B cell (primary cell): Measurements from ENCODE around the gene NUB1. TPM values are rescaled to one million over a fixed set of nuclear protein-coding genes. Genes with fewer than 3 reads are reported as not detected.

Experiments used
- ATAC-seq: fragments of 200-7000 bp; cut with Tn5 transposase; one replicate; pipeline ENCODE4 v1.10.0; 2021; ENCODE audit warnings: low read depth, mild to moderate bottlenecking, moderate number of reproducible peaks, moderate library complexity
- CTCF ChIA-PET: fragments of 350-600 bp; sonication (Branson Sonifier 250); formaldehyde crosslinking; loops from one replicate; lab custom pipeline; 2021; ENCODE audit warnings: antibody characterized with exemption, inconsistent platforms; lab: Charles Lee
- POLR2A ChIA-PET: fragments of 350-600 bp; sonication (Branson Sonifier 250); formaldehyde crosslinking; loops from one replicate; lab custom pipeline; 2021; ENCODE audit warnings: antibody characterized with exemption; lab: Charles Lee
- DNase-seq: peaks from one replicate; pipeline ENCODE4 v3.0.0; 2013
- H2AFZ ChIP-seq: 2 replicates; pipeline ENCODE4 v1.6.1; 2012; ENCODE audit warnings: mild to moderate bottlenecking, low read depth, low read length; ENCODE audit not compliant: insufficient read depth, poor library complexity, severe bottlenecking
- H3K27ac ChIP-seq, 2 donors: 1 replicate in 1 of 2; 2 replicates in 1 of 2; pipeline ENCODE4 v1.5.1; 2012 to 2013; ENCODE audit warnings: low read length in 2 of 2, mild to moderate bottlenecking in 2 of 2, moderate library complexity in 1 of 2
- H3K27me3 ChIP-seq, 4 experiments: fragments of 200-600 bp in 1 of 4; sonication (generic) in 1 of 4; replicated peaks in 1 of 4; 1 replicate in 2 of 4; 2 replicates in 2 of 4; pipeline versions ENCODE4 v1.6.1 to v1.7.0; 2013 to 2016; ENCODE audit warnings: low read length in 3 of 4, mild to moderate bottlenecking in 2 of 4, mixed read lengths in 1 of 4, moderate library complexity in 1 of 4; ENCODE audit not compliant: insufficient read depth in 4 of 4, control insufficient read depth in 3 of 4; ENCODE audit errors: control extremely low read depth in 1 of 4
- H3K36me3 ChIP-seq, 2 experiments: replicated peaks in 1 of 2; 1 replicate in 1 of 2; 2 replicates in 1 of 2; pipeline versions ENCODE4 v1.6.1 to v1.7.1; 2013; ENCODE audit warnings: low read length in 1 of 2; ENCODE audit not compliant: insufficient read depth in 2 of 2, control insufficient read depth in 1 of 2; ENCODE audit errors: control extremely low read depth in 1 of 2, extremely low read depth in 1 of 2
- H3K4me1 ChIP-seq, 2 donors: fragments of 200-600 bp in 1 of 2; sonication (generic) in 1 of 2; 1 replicate in 1 of 2; 2 replicates in 1 of 2; pipeline versions ENCODE4 v1.5.1 to v1.6.1; 2013 to 2017; ENCODE audit warnings: low read length in 2 of 2; ENCODE audit not compliant: control insufficient read depth in 2 of 2, insufficient read depth in 2 of 2
- H3K4me2 ChIP-seq: replicated peaks from 2 replicates; pipeline ENCODE3; 2012; ENCODE audit warnings: mild to moderate bottlenecking, low read depth, low read length; ENCODE audit not compliant: poor library complexity, severe bottlenecking
- H3K4me3 ChIP-seq, 5 experiments: fragments of 200-600 bp in 1 of 5; sonication (generic) in 1 of 5; 1 replicate in 3 of 5; 2 replicates in 2 of 5; pipeline versions ENCODE4 v1.5.1 to v1.7.0; 2011 to 2016; ENCODE audit warnings: low read length in 4 of 5, mild to moderate bottlenecking in 4 of 5, low read depth in 2 of 5, control low read depth in 1 of 5, moderate library complexity in 1 of 5; ENCODE audit not compliant: insufficient read depth in 1 of 5; ENCODE audit errors: control extremely low read depth in 1 of 5, extremely low read depth in 1 of 5
- H3K79me2 ChIP-seq: fragments of 200-600 bp; sonication (generic); one replicate; pipeline ENCODE4 v1.6.0; 2016; ENCODE audit warnings: low read length; ENCODE audit not compliant: control insufficient read depth, insufficient read depth
- H3K9ac ChIP-seq: fragments of 200-600 bp; sonication (generic); 2 replicates; pipeline ENCODE4 v1.6.1; 2017; ENCODE audit warnings: mild to moderate bottlenecking, low read length, moderate library complexity
- H3K9me3 ChIP-seq, 3 donors: one replicate each; pipeline versions ENCODE4 v1.6.1 to v1.7.1; 2013; ENCODE audit warnings: low read length in 2 of 3; ENCODE audit not compliant: control insufficient read depth in 2 of 3, insufficient read depth in 1 of 3; ENCODE audit errors: control extremely low read depth in 1 of 3
- H4K20me1 ChIP-seq: 2 replicates; pipeline ENCODE4 v1.6.0; 2012; ENCODE audit warnings: mild to moderate bottlenecking, low read length; ENCODE audit not compliant: insufficient read depth, control insufficient read depth, poor library complexity, severe bottlenecking
- H3K27ac Mint-ChIP-seq: one replicate; pipeline ENCODE4 v1.8.0; 2021; ENCODE audit warnings: mixed read lengths
- H3K27me3 Mint-ChIP-seq: one replicate; pipeline ENCODE4 v1.8.0; 2021; ENCODE audit warnings: mixed read lengths
- H3K4me1 Mint-ChIP-seq: one replicate; pipeline ENCODE4 v1.8.0; 2021; ENCODE audit warnings: mixed read lengths
- H3K4me3 Mint-ChIP-seq: one replicate; pipeline ENCODE4 v1.8.0; 2021; ENCODE audit warnings: mixed read lengths
- H3K9me3 Mint-ChIP-seq: one replicate; pipeline ENCODE4 v1.8.0; 2022; ENCODE audit warnings: mixed read lengths; ENCODE audit not compliant: insufficient read depth
- CTCF ChIP-seq: fragments of 200-600 bp; IDR thresholded peaks from one replicate; pipeline ENCODE4 v1.8.0; 2022; ENCODE audit warnings: antibody characterized with exemption, mild to moderate bottlenecking
- EZH2 ChIP-seq: IDR thresholded peaks from 2 replicates; pipeline ENCODE4 v1.6.1; 2012; ENCODE audit warnings: borderline replicate concordance, low read depth, mild to moderate bottlenecking, moderate library complexity, low read length; ENCODE audit not compliant: insufficient read depth, poor library complexity, severe bottlenecking
- WGBS: methylation state at CpG from one replicate; pipeline ENCODE4 v1.1.5; 2013; ENCODE audit warnings: missing lambda C conversion rate; ENCODE audit not compliant: insufficient coverage; 5-methylcytosine and 5-hydroxymethylcytosine counted together
- intact Hi-C: fragments of 100-400 bp; cut with micrococcal nuclease; formaldehyde crosslinking; loops from one replicate; pipeline ENCODE4 v1.10.0; 2022
- polyA plus RNA-seq: library from polyadenylated mRNA; depleted of rRNA; stranded (reverse); fragments of >200 nt; gene quantifications from 2 replicates; pipeline ENCODE4 v1.2.3, GENCODE V29; 2012
- total RNA-seq, 2 donors: library from RNA; stranded (reverse); fragments of 120-200 nt in 1 of 2; gene quantifications; 1 replicate in 1 of 2; 2 replicates in 1 of 2; pipeline versions ENCODE4 v1.2.3 to v1.2.4, GENCODE V29; 2013 to 2022

NUB1 gene
- total and polyA plus RNA-seq, 2 donors (not counting 1 experiment from before 2014, with no cell fraction given): 55.0 to 104 TPM

- TF ChIP-seq EZH2 (no peak), CTCF (no peak)
- intact Hi-C loops: no loop called here
- Histone ChIP-seq H3K4me2 (no peak overlapping the region), H3K9ac (no peak overlapping the region), H3K79me2 (no peaks in the 10 kb centered on the region), H3K9me3 (peaks cover 1 to 14% (median 4%) of the 10 kb centered on the region in 3 donors), H2AFZ (no peak overlapping the region), H3K4me3 (no peak overlapping the region), H4K20me1 (no peaks in the 10 kb centered on the region), H3K36me3 (no peaks in the 10 kb centered on the region), H3K4me1 (no peaks in the 10 kb centered on the region), H3K27ac (no peak overlapping the region), H3K27me3 (peaks cover 0 to 5% (median 4%) of the 10 kb centered on the region in 4 experiments)
- Mint-ChIP-seq H3K9me3 (peaks cover 3% of the 10 kb centered on the region), H3K4me3 (no peak overlapping the region), H3K27me3 (peaks cover 32% of the 10 kb centered on the region), H3K4me1 (no peaks in the 10 kb centered on the region), H3K27ac (no peak overlapping the region)
- WGBS: 65% methylated on average over 2 of the region's 3 CpGs
- DNase-seq (no peak), ATAC-seq (no peak)
- CTCF ChIA-PET: no interaction called here
- POLR2A ChIA-PET: no interaction called here
Measured at GRCh38 chr7:151292850-151293249, 48.8 kb upstream of the NUB1 start.

GRCh38 chr7:151296202-151296992 is 45.2 kb upstream of the NUB1 start:
- Mint-ChIP-seq H3K27ac (no peak overlapping the region), H3K9me3 (peaks cover 3% of the 10 kb centered on the region), H3K4me3 (no peak overlapping the region), H3K27me3 (peaks cover 38% of the 10 kb centered on the region), H3K4me1 (no peaks in the 10 kb centered on the region)
- H3K27ac ChIP-seq: no peak overlapping the region
- WGBS: no CpG with 5 or more reads among the region's 3 CpGs
- CTCF ChIA-PET: interaction anchor here (1.1 to 1.2 kb wide), 3 partner anchors 18 to 172 kb away, joined by 3 to 5 read pairs (median 3); no protein-coding TSS in a partner anchor
- H3K36me3 ChIP-seq: no peaks in the 10 kb centered on the region
- no peak overlapping the region for H2AFZ ChIP-seq
- no peak for ATAC-seq
- H3K9me3 ChIP-seq: peaks cover 1 to 18% (median 4%) of the 10 kb centered on the region in 3 donors
- POLR2A ChIA-PET: no interaction called here
- H3K79me2 ChIP-seq: no peaks in the 10 kb centered on the region
- no peak for DNase-seq
- no peak overlapping the region for H3K4me2 ChIP-seq
- peaks cover 0 to 7% (median 5%) of the 10 kb centered on the region in 4 experiments for H3K27me3 ChIP-seq
- no peaks in the 10 kb centered on the region for H4K20me1 ChIP-seq
- no peak for TF ChIP-seq EZH2
- no peak for TF ChIP-seq CTCF
- H3K4me1 ChIP-seq: no peaks in the 10 kb centered on the region
- intact Hi-C loops: no loop called here
- no peak overlapping the region for H3K4me3 ChIP-seq
- no peak overlapping the region for H3K9ac ChIP-seq
